HG03139 (cell line): Measurements from ENCODE around the gene DCUN1D2.
"Not testable (repeated sequence)": the region's sequence is repeated elsewhere in the genome, so short reads cannot be mapped to it uniquely, and the experiment has no call there.

ENCODE experiments used
- ATAC-seq: cut with Tn5 transposase; IDR thresholded peaks from one replicate; pipeline ENCODE4 v1.9.1; 2021; ENCODE audit not compliant: unreplicated experiment

Gene DCUN1D2

DNA sequence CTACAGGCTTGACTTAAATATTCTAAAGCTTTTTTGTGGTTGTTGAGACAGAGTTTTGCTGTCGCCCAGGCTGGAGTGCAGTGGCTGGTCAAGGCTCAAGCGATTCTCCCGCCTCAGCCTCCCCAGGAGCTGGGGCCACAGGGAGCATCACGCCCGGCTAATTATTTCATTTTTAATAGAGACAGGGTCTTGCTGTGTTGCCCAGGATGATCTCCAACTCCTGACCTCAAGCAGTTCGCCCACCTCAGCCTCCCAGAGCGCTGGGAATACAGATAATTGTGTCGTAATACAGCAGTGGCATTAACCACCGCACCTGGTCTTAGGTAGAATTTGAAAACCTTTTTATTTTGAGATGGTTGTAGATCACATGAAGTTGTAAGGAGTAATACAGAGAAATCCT, 1.5 kb upstream of the DCUN1D2 start:
- ATAC-seq: no peak

DNA sequence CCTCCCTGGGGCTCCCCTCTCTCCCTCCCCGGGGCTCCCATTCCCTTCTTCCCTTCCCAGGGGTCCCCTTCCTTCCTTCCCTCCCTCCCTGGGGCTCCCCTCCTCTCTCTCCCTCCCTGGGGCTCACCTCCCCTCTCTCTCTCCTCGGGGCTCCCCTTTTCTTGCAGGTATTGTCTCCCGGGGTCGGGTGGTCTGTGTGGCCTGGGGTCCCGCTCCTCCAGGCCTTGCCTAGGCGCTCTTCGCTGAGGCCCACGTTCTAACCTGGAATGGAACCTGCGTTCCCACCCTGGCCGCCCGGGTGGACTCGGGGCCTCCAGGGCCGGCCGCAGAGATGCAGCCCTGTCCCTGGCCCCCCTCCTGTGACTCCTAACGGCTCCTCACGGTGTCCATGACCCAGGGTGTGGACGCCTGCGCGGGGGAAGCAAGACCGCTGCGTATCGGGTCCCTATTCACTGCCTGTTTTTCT, 940 bp upstream of the DCUN1D2 start:
- ATAC-seq: no peak

DNA sequence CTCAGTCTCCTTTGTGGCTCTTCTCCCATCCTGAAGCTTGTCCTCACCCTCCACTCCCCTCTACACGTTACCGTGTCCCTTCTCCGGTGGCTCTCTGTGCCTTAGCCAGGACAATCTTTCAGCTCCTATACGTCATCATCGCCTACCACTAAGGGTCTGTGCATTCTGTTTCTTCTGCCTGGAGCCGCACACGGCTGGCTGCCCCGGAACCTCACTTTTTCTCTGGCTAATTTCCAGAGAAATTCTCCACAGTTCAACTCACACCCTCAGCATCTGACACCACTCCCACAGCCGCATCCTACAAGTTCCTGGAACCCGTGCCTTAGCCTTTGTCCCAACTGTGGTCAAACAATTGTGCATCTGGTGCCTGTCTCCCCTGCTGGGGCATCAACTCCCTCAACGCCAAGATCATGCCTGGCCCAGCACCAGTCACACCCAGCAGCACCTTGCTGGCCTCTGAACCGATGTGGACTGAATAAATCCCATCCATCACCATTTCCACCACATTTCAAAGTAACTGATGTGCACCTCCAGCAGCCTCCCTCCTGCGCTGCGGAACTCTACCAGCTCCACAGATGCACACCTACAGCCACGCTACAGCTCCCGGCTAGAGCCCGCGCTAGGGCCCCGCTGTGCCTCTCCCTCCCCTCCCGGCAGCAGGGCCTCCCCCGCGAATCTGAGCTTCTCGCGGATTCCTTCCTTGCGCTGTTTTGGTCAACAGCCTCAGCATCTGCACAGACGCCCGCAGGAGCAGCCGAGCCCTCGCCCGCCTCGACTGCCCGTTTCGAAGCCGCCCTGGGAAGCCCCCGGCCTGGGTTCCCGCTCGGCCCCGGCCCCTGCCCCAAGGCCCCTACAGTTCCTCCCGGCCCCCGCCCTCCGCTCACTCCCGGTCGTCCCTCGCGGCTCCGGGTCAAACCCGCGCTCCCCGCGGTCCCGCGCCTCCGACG, 689 bp downstream of the DCUN1D2 start:
- ATAC-seq: peak; percentile 26

DNA sequence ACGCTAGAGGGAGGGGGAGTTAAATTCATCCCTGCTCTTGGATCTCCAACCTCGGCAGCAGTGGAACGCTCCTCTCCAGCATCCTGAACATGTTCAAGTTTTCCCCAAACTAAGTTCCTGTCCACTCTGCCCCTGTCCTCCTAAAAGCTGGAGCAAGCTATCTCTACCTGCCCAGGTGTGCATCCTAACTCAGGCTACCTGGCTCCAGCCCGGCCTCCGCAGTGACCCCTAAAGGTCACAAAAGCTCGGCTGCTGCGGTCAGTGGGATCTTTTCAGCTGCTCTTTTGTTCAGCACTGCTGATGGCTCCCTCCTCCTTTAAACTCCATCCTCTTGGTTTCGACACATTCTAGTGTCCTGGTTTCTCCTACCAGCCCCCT, 1.4 kb downstream of the DCUN1D2 start:
- ATAC-seq: no peak

DNA sequence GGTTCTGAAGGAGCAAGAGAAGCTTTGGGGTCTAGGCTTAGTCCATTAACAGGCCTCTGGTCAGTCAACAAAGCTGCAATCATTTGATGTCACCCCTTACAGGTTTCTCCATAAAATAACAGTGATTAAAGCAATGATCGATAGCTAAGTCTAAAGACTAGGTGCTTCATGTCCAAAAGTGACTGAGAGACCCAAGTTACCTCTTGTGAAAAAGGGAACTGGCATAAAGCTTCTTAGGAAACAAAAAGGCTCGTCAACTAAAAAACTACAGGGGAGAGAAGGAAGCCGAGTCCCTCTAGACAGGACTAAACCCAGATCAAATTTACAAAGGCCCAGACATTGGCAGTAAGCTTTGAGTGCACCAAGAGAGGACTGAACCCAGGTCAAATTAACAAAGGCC, 2.2 kb downstream of the DCUN1D2 start:
- ATAC-seq: no peak

DNA sequence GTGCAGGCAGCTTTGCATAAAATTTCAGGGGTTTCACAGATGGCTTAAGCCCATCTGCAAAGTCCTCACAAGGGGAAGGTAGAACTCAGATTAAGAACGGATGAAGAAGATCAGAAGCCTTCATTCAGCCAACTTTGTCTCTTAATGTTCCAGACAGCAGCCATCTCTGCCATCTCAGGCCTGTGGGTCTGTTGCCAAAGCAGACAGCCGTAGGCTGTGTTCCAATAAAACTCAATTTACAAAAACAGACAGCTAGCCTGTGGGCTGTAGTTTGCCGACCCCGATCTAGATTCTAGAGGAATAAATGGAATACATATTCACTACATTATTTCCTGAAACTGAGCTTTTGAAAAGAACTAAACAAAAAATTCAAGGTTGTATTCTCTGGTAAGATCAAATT, 3.8 kb downstream of the DCUN1D2 start:
- no peak for ATAC-seq

DNA sequence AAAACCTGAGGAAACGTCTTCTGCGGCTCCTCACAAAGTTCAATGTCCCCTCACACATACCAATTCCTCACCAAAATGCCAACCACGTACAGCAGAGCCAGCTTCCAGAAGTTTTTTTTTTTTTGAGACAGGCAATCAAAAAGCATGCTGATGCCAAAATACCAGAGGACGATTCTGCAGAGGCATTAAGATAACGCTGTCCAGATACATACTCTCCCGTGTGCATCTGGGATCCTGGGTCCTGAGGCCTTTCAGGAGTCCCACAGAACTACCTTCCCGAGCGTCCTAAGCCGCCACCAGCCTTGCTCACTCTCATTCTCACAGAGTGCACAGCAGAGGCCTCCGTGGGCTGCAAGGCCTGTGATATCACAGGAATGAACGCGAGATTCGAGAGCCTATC, 5.0 kb downstream of the DCUN1D2 start:
- no peak for ATAC-seq

DNA sequence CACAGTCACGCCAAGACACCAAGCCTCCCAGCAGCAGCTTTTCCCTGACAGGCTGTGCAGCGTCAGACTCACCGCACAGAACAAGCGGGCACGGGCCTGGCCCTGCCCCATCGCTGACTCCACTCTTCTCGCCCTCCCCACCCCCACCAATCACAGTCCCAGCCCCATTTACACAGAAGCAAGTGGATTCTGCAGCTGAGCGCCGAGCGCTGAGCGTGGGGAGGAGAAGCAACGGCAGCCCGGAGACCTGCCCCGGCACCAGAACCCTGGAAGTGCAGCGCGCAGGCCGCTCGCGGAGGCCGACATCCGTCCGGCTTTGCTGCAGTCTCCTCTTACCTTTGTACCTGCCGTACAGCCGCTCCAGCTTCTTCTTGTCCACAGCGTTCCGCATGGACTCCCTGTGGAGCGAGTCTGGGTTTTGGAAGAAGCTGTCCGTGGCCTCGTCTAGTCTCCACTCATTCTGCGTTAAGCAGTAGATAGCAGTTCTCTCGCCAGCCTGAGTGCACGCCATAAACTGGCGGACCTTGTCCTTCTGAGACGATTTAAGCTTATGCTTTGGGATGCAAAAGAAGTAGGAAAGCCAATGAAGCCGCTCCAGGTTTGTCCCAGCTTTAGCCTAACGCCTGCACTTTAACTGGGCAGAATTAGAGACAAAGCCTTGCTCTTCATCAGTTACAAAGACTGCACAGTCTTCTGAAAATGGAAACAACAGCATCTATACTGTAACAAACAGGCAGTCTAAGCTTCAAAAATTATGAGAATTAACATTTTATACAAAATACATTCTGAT, 6.8 kb downstream of the DCUN1D2 start:
- no peak for ATAC-seq

DNA sequence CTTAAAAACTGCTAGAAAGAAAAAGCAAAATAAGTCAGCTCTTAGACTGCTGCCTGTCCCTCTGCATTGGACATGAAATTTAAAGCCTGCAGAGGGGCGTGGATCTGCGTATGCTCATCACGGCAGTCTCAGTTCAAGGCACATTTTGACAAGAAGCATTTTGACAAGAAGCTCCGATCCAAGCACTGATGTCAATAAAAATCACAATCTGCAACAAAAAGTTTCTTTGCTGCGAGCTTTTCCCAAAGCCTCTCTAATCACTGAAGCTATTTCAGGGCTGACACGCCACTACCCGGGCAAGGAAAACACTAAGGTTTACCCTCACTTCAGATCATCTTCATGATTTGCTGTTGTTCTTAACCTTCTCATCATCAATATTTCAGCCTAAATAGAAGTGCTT, 7.4 kb downstream of the DCUN1D2 start:
- ATAC-seq: no peak

DNA sequence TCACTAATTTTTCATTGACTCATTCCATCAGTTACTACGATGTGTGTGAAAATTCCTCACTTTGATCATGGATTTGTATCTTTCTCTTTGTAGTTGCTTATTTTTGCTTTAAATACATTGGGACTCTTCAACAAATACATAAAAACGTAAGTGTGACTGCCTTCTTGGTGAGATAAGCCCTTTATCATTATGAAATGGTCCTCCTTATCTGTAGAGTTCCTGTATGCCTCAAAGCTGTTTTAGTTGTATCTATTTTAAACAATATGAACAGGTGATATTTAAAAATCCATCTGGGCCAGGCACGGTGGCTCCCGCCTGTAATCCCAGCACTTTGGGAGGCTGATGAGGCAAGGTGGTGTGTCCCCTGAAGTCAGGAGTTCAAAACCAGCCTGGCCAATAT, 11.3 kb downstream of the DCUN1D2 start:
- ATAC-seq: no peak

DNA sequence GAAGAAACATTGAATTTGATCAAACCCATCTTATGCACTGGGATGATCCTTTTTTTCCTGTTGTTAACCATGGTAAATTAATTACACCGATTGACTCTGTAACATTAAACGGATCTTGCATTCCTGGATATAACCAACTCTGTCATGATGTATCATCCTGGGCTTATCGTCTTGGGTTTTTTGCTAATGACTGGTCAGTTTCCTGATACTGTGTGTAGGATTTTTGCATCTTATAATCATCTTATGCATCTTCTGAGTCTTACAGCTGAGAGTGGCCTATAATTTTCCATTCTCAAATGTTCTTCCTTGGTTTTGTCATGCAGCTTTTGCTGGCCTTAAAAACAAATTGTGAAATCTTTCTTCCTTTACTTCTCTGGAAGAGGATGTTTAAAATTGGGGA, 12.8 kb downstream of the DCUN1D2 start:
- no peak for ATAC-seq

DNA sequence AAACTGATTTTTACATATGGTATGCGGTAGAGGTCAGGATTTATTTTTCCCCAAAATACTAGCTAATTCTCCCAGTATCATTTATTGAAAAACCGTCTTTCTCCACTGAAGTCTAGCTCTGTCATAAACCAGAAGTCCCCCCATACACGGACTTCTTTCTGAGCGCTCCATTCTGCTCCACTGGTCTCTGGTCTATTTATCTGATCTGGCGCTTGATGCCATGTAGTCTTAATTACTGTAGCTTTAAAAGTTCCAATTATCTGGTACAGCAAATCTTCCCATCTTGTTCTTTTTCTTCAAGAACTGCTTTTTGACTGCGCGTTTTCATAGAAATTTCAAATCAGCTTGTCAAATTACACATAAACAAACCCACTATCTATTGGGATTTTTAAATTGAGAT, 13.7 kb downstream of the DCUN1D2 start:
- ATAC-seq: no peak

DNA sequence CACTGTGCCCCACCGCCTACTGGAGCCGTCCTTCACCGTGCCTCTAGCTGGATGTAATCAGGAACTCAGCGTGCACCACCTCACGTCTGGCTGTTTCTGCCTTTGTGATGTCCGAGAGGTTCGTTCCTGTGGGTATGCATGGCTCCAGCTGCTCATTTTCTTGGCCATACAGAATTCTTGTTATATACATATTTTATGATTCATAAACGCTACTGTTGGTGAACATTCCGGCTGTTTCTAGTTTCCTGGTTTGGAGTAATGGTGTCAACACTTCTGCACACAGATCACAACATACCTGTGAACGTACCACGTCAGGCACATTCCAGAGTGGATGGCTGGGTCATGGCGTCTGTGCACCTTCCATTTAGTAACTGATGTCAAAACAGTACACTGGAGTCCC, 14.6 kb downstream of the DCUN1D2 start:
- ATAC-seq: no peak

DNA sequence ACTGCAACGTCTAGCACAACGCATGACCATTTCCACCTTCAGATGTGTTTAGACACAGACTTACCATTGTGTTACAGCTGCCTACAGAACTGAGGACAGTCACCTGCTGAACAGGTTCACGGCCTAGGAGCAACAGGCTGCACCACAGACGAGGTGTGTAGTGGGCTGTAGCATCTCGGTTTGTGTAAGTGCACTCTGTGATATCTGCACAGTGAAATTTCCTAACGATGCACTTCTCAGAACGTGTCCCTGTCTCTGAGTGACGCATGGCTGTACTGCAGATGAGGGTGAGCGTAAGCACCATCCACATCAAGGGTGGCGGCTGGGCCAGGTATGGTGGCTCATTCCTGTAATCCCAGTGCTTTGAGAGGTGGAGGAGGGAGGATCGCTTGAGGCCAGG, 15.2 kb downstream of the DCUN1D2 start:
- ATAC-seq: no peak

DNA sequence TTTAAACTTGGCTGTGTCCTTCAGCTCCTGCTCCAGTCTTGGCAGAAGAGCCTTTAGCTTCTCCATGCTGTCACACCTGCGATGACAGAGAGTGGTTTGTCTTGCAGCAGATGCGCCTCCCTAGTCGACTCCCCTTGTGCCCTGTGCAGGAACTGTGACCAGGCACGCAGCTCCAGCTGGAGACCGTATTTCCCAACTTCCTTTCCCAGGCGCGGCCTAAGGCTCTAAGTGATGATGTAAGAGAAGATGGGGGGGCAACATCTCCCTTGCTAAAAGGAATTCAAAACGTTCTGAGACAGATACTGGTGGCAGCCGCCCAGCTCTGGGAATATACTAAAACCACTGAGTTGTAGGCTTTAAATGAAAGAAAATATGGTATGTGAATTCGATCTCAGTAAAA, 16.3 kb downstream of the DCUN1D2 start:
- ATAC-seq: no peak

DNA sequence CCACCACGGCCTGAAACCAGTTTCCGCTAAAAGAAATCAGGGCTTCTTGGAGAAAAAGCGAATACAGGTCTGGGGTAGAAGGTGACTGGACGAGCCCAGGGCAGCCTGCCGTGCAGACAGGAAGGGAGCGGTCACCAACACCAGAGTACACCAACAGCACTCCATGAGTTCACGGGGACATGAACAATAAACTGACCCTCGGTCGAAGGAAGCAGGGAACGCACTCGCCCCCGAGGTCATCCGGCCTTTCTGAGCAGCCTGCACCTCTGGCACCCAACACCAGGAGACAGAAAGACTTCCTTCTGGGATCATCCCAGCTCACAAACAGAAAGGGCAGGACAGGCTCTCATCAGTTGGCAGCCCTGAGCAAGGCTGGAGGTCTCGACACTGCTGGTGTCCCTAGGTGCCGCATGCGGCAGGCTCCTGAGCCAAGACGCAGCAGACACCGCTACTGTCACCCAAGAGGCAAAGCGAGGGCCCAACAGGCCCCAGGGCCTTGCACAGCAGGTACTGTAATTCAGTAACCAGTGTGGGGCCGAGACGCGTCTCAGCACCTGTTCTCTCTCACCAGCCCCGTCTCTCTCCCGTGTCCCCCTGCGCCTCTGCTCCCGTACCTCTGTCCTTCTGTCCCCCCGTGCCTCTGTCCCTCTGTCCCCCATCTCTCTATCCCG, 18.0 kb downstream of the DCUN1D2 start:
- ATAC-seq: no peak

DNA sequence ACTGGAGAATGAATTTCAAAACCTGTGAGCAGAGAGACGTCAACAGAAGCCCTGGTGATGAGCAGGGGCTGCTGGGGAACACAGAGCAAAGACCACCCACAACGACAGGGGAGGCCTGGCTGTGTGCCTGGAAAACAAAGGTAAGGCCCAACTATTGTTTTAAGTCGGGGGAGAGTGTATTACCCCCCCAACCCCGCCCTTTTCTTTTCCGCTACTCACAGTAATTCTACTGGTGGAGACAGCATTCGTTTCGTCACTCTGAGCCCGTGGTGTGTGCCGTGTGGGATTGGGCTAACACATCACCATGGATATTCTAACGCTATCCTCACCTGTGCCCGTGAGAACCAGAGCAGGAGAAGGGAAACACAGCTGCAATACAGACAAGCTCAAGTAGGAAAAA, 18.7 kb downstream of the DCUN1D2 start:
- ATAC-seq: no peak

DNA sequence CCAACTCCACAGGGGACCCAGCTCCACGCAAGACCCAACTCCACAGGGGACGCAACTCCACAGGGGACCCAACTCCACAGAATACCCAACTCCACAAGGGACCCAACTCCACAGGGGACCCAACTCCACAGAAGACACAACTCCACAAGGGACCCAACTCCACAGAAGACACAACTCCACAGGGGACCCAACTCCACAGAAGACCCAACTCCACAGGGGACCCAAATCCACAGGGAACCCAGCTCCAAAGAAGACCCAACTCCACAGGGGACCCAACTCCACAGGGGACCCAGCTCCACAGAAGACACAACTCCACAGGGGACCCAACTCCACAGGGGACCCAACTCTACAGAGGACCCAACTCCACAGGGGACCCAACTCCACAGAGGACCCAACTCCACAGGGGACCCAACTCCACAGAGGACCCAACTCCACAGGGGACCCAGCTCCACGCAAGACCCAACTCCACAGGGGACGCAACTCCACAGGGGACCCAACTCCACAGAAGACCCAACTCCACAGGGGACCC, 19.8 kb downstream of the DCUN1D2 start:
- ATAC-seq: not testable (repeated sequence)

DNA sequence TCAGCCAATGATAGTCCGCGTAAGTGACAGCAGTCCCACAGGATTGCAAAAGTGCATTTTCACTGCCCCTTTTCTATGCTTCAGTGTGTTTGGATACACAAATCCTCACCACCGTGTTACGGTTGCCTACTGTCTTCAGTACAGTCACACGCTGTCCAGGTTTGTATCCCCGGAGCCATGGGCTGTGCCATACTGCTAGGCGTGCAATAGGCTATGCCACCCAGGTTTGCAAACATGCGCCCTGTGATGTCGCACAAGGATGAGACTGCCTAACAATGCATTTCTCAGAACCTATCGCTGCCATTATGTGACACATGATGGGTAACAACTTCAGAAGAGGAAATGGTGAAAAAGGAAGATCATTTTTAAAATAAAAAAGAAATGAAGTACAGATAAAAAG, 20.4 kb downstream of the DCUN1D2 start:
- ATAC-seq: no peak

DNA sequence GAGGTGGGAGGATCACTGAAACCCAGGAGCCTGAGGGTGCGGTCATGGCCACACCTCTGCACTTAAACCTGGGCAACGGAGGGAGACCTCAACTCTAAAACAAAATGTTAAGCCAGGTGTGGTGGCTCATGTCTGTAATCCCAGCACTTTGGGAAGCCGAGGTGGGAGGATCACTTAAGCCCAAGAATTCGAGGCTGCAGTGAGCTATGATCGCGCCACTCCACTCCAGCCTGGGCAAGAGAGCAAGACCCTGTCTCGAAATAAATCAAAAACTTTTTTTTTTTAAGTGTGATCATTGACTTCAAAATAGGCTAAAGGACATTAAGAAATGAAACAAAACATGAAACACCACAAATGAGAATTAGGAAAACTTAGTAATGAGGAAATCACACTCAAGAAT, 20.9 kb downstream of the DCUN1D2 start:
- ATAC-seq: no peak

DNA sequence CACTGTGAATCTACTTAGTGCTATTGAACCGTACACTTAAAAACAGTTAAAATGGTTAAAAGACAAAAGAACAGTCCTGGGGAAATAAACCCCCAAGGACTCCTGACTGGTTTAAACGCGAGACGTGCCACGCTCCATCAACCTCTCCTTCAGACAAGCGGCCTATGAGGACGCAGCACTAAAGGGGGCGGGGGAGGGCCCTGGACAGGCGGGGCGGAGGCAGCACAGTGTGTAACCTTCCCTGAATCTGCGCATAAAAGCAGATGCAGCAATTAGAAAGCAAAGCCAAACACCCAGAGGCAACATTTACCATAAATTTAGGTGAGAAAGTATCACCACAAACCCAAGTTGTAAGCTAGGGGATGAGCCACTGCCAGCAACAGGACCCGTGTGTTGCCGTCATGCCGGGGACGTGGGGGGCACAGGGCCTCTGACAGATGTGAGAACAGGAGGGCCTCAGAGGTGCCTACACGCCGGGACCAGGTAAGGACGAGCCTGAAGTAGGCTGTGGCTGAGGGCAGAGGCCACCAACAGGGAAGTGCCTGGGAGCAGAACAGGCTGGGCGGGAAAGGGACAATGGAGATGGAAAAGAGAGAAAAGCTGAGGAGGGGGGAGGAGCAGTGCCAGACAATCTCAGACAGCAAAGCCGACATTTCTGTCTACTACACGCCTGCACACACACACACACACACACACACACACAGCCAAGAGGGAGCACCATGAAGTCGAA, 21.9 kb downstream of the DCUN1D2 start:
- ATAC-seq: no peak
